Activated naive CD8-positive, alpha-beta T cell treated with anti-CD3 and anti-CD28 coated beads for 36 hours (primary cell): ENCODE measurements around the gene FLVCR2. TPM values are rescaled to one million over a fixed set of nuclear protein-coding genes. Genes with fewer than 3 reads are reported as not detected.
"Not testable (repeated sequence)": the region's sequence is repeated elsewhere in the genome, so short reads cannot be mapped to it uniquely, and the experiment has no call there.

Experiments
- DNase-seq: peaks from one replicate; pipeline ENCODE4 v3.0.0; 2021
- H3K27ac Mint-ChIP-seq: one replicate; pipeline ENCODE4 v1.8.0; 2022; ENCODE audit warnings: mild to moderate bottlenecking, moderate library complexity, mixed read lengths
- H3K27me3 Mint-ChIP-seq: one replicate; pipeline ENCODE4 v1.8.0; 2022; ENCODE audit warnings: mild to moderate bottlenecking, mixed read lengths
- H3K36me3 Mint-ChIP-seq: one replicate; pipeline ENCODE4 v1.8.0; 2021; ENCODE audit warnings: mild to moderate bottlenecking, mixed read lengths
- H3K4me1 Mint-ChIP-seq: one replicate; pipeline ENCODE4 v1.8.0; 2021; ENCODE audit warnings: mixed read lengths
- H3K4me3 Mint-ChIP-seq: one replicate; pipeline ENCODE4 v1.8.0; 2022; ENCODE audit warnings: mild to moderate bottlenecking, moderate library complexity, mixed read lengths
- H3K9me3 Mint-ChIP-seq: one replicate; pipeline ENCODE4 v1.8.0; 2022; ENCODE audit warnings: mixed read lengths
- total RNA-seq, 2 experiments: library from RNA; stranded (reverse); gene quantifications; one replicate each; pipeline ENCODE4 v1.2.3, GENCODE V29; 2021

The FLVCR2 gene
- total RNA-seq, 2 experiments from 2014 or later = 0.64 to 0.78 TPM

GRCh38 chr14:75595226-75595625 is 16.8 kb downstream of the FLVCR2 start:
- Mint-ChIP-seq H3K36me3 (no peaks in the 10 kb centered on the region), H3K27ac (no peak overlapping the region), H3K4me3 (no peak overlapping the region), H3K9me3 (no peaks in the 10 kb centered on the region), H3K27me3 (no peaks in the 10 kb centered on the region), H3K4me1 (no peaks in the 10 kb centered on the region)
- no peak for DNase-seq

GRCh38 chr14:75597149-75597548 is 18.7 kb downstream of the FLVCR2 start:
- peak overlapping the region; percentile 21 for H3K27ac Mint-ChIP-seq
- no peaks in the 10 kb centered on the region for H3K36me3 Mint-ChIP-seq
- no peak for DNase-seq
- H3K27me3 Mint-ChIP-seq = peaks cover 6% of the 10 kb centered on the region
- no peaks in the 10 kb centered on the region for H3K9me3 Mint-ChIP-seq
- H3K4me1 Mint-ChIP-seq = no peaks in the 10 kb centered on the region
- no peak overlapping the region for H3K4me3 Mint-ChIP-seq

- not testable (repeated sequence) for H3K4me3 Mint-ChIP-seq, DNase-seq, H3K27ac Mint-ChIP-seq, H3K36me3 Mint-ChIP-seq, H3K9me3 Mint-ChIP-seq, H3K27me3 Mint-ChIP-seq, H3K4me1 Mint-ChIP-seq
These were observed 21.7 kb downstream of the FLVCR2 start for GRCh38 chr14:75600100-75600499.

- not testable (repeated sequence) for H3K4me3 Mint-ChIP-seq, H3K27me3 Mint-ChIP-seq, DNase-seq, H3K9me3 Mint-ChIP-seq, H3K4me1 Mint-ChIP-seq, H3K27ac Mint-ChIP-seq, H3K36me3 Mint-ChIP-seq
These were observed 22.6 kb downstream of the FLVCR2 start for GRCh38 chr14:75601061-75601460.

- no peak overlapping the region for H3K4me3 Mint-ChIP-seq
- no peaks in the 10 kb centered on the region for H3K4me1 Mint-ChIP-seq
- no peak overlapping the region for H3K27ac Mint-ChIP-seq
- H3K9me3 Mint-ChIP-seq = peaks cover 4% of the 10 kb centered on the region
- H3K27me3 Mint-ChIP-seq = peaks cover 6% of the 10 kb centered on the region
- no peak for DNase-seq
- peaks cover 3% of the 10 kb centered on the region for H3K36me3 Mint-ChIP-seq
These were observed 24.1 kb downstream of the FLVCR2 start for GRCh38 chr14:75602503-75602902.

- DNase-seq = no peak
- Mint-ChIP-seq H3K9me3 (peaks cover 10% of the 10 kb centered on the region), H3K4me1 (peaks cover 3% of the 10 kb centered on the region), H3K4me3 (no peak overlapping the region), H3K27ac (no peak overlapping the region), H3K27me3 (peaks cover 6% of the 10 kb centered on the region), H3K36me3 (peaks cover 6% of the 10 kb centered on the region)
These were observed 26.8 kb downstream of the FLVCR2 start for GRCh38 chr14:75604979-75605851.

GRCh38 chr14:75605916-75606315 is 27.5 kb downstream of the FLVCR2 start:
- DNase-seq = no peak
- H3K27ac Mint-ChIP-seq = no peak overlapping the region
- H3K4me3 Mint-ChIP-seq = no peak overlapping the region
- H3K4me1 Mint-ChIP-seq = peaks cover 3% of the 10 kb centered on the region
- H3K27me3 Mint-ChIP-seq = no peaks in the 10 kb centered on the region
- H3K36me3 Mint-ChIP-seq = peaks cover 6% of the 10 kb centered on the region
- H3K9me3 Mint-ChIP-seq = peaks cover 10% of the 10 kb centered on the region

- peaks cover 6% of the 10 kb centered on the region for H3K36me3 Mint-ChIP-seq
- H3K4me1 Mint-ChIP-seq = peaks cover 3% of the 10 kb centered on the region
- DNase-seq = no peak
- H3K9me3 Mint-ChIP-seq = peaks cover 10% of the 10 kb centered on the region
- no peaks in the 10 kb centered on the region for H3K27me3 Mint-ChIP-seq
- H3K27ac Mint-ChIP-seq = no peak overlapping the region
- no peak overlapping the region for H3K4me3 Mint-ChIP-seq
These were observed 28.6 kb downstream of the FLVCR2 start for GRCh38 chr14:75607044-75607443.

GRCh38 chr14:75607842-75608640 is 29.6 kb downstream of the FLVCR2 start:
- peaks cover 7% of the 10 kb centered on the region for H3K36me3 Mint-ChIP-seq
- H3K9me3 Mint-ChIP-seq = peaks cover 12% of the 10 kb centered on the region
- H3K27me3 Mint-ChIP-seq = no peaks in the 10 kb centered on the region
- peaks cover 3% of the 10 kb centered on the region for H3K4me1 Mint-ChIP-seq
- H3K4me3 Mint-ChIP-seq = no peak overlapping the region
- H3K27ac Mint-ChIP-seq = no peak overlapping the region
- DNase-seq = no peak

GRCh38 chr14:75609116-75609515 is 30.7 kb downstream of the FLVCR2 start:
- no peaks in the 10 kb centered on the region for H3K27me3 Mint-ChIP-seq
- H3K36me3 Mint-ChIP-seq = peaks cover 9% of the 10 kb centered on the region
- H3K9me3 Mint-ChIP-seq = peaks cover 14% of the 10 kb centered on the region
- H3K4me3 Mint-ChIP-seq = no peak overlapping the region
- peaks cover 3% of the 10 kb centered on the region for H3K4me1 Mint-ChIP-seq
- no peak overlapping the region for H3K27ac Mint-ChIP-seq
- no peak for DNase-seq

GRCh38 chr14:75609606-75610475 is 31.4 kb downstream of the FLVCR2 start:
- Mint-ChIP-seq H3K27me3 (no peaks in the 10 kb centered on the region), H3K36me3 (peaks cover 9% of the 10 kb centered on the region), H3K9me3 (peaks cover 14% of the 10 kb centered on the region), H3K4me3 (no peak overlapping the region), H3K4me1 (peaks cover 3% of the 10 kb centered on the region), H3K27ac (no peak overlapping the region)
- no peak for DNase-seq

- H3K27me3 Mint-ChIP-seq = no peaks in the 10 kb centered on the region
- no peak overlapping the region for H3K27ac Mint-ChIP-seq
- no peak for DNase-seq
- H3K36me3 Mint-ChIP-seq = peaks cover 9% of the 10 kb centered on the region
- no peak overlapping the region for H3K4me3 Mint-ChIP-seq
- peaks cover 14% of the 10 kb centered on the region for H3K9me3 Mint-ChIP-seq
- H3K4me1 Mint-ChIP-seq = peaks cover 3% of the 10 kb centered on the region
These were observed 32.4 kb downstream of the FLVCR2 start for GRCh38 chr14:75610834-75611233.

GRCh38 chr14:75612157-75612556 is 33.7 kb downstream of the FLVCR2 start:
- Mint-ChIP-seq H3K27ac (no peak overlapping the region), H3K4me3 (no peak overlapping the region), H3K27me3 (no peaks in the 10 kb centered on the region), H3K36me3 (peaks cover 9% of the 10 kb centered on the region), H3K4me1 (peaks cover 3% of the 10 kb centered on the region), H3K9me3 (peaks cover 14% of the 10 kb centered on the region)
- DNase-seq = no peak

GRCh38 chr14:75614179-75614578 is 35.8 kb downstream of the FLVCR2 start:
- H3K4me3 Mint-ChIP-seq = no peak overlapping the region
- peaks cover 3% of the 10 kb centered on the region for H3K36me3 Mint-ChIP-seq
- H3K4me1 Mint-ChIP-seq = peaks cover 3% of the 10 kb centered on the region
- peaks cover 4% of the 10 kb centered on the region for H3K9me3 Mint-ChIP-seq
- no peaks in the 10 kb centered on the region for H3K27me3 Mint-ChIP-seq
- no peak for DNase-seq
- no peak overlapping the region for H3K27ac Mint-ChIP-seq

GRCh38 chr14:75615200-75615599 is 36.8 kb downstream of the FLVCR2 start:
- Mint-ChIP-seq H3K36me3 (peaks cover 3% of the 10 kb centered on the region), H3K4me3 (no peak overlapping the region), H3K27me3 (no peaks in the 10 kb centered on the region), H3K9me3 (peaks cover 4% of the 10 kb centered on the region), H3K4me1 (no peaks in the 10 kb centered on the region), H3K27ac (no peak overlapping the region)
- DNase-seq = no peak
